Naive B cell (primary cell): ENCODE data around the gene HLTF. TPM values are rescaled to one million over a fixed set of nuclear protein-coding genes. Genes with fewer than 3 reads are reported as not detected.
A peak's percentile ranks its signal among the peaks of the same experiment; 100 is the strongest.
"Not testable (repeated sequence)": the region's sequence is repeated elsewhere in the genome, so short reads cannot be mapped to it uniquely, and the experiment has no call there.

Source experiments
- ATAC-seq, 2 donors: fragments of 150-1000 bp; cut with Tn5 transposase; 2 replicates each; pipeline ENCODE4 v1.10.0; 2021; ENCODE audit warnings: low read depth in 2 of 2, mild to moderate bottlenecking in 2 of 2, moderate library complexity in 2 of 2
- DNase-seq: peaks from one replicate; pipeline ENCODE4 v3.0.0; 2022
- H3K27ac Mint-ChIP-seq, 6 donors: one replicate each; pipeline ENCODE4 v1.8.0; 2020 to 2022; ENCODE audit warnings: mild to moderate bottlenecking in 6 of 6, mixed read lengths in 6 of 6, moderate library complexity in 5 of 6, inconsistent platforms in 2 of 6
- H3K27me3 Mint-ChIP-seq, 3 donors: one replicate each; pipeline ENCODE4 v1.8.0; 2021 to 2022; ENCODE audit warnings: mixed read lengths in 3 of 3, mild to moderate bottlenecking in 1 of 3
- H3K36me3 Mint-ChIP-seq, 2 donors: one replicate each; pipeline ENCODE4 v1.8.0; 2020 to 2022; ENCODE audit warnings: mixed read lengths in 2 of 2, inconsistent platforms in 1 of 2, mild to moderate bottlenecking in 1 of 2
- H3K4me1 Mint-ChIP-seq, 3 donors: one replicate each; pipeline ENCODE4 v1.8.0; 2020 to 2022; ENCODE audit warnings: mixed read lengths in 3 of 3, inconsistent platforms in 1 of 3, mild to moderate bottlenecking in 1 of 3, moderate library complexity in 1 of 3
- H3K4me3 Mint-ChIP-seq, 8 donors: one replicate each; pipeline ENCODE4 v1.8.0; 2020 to 2022; ENCODE audit warnings: mild to moderate bottlenecking in 8 of 8, mixed read lengths in 8 of 8, moderate library complexity in 8 of 8, inconsistent platforms in 2 of 8
- H3K9me3 Mint-ChIP-seq, 7 donors: one replicate each; pipeline ENCODE4 v1.8.0; 2020 to 2022; ENCODE audit warnings: mixed read lengths in 7 of 7, mild to moderate bottlenecking in 5 of 7, inconsistent platforms in 2 of 7, moderate library complexity in 1 of 7
- polyA plus RNA-seq, 6 donors: library from polyadenylated mRNA; unstranded; fragments of 300-500 nt; fragmentation: Illumina TruSeq; gene quantifications; one replicate each; pipeline ENCODE4 v1.2.3, GENCODE V29; 2021; ENCODE audit warnings: low read depth in 6 of 6

HLTF gene
- polyA plus RNA-seq, 6 donors from 2014 or later, result 13.6 to 26.1 (median 21.6) TPM

- Mint-ChIP-seq H3K27me3 (no peaks in the 10 kb centered on the region), H3K4me3 (no peak overlapping the region), H3K36me3 (no peaks in the 10 kb centered on the region), H3K9me3 (peaks cover 0 to 8% (median 2%) of the 10 kb centered on the region in 7 donors), H3K4me1 (no peaks in the 10 kb centered on the region), H3K27ac (peak overlapping the region in 1 of 6 donors; percentile 44)
- no peak for DNase-seq
- no peak for ATAC-seq
Observed at GRCh38 chr3:149114458-149114857, 28.1 kb upstream of the HLTF start.

- Mint-ChIP-seq H3K4me1 (no peaks in the 10 kb centered on the region), H3K9me3 (peaks cover 0 to 20% (median 10%) of the 10 kb centered on the region in 7 donors), H3K27ac (no peak overlapping the region), H3K36me3 (peaks cover 7% of the 10 kb centered on the region in 2 donors), H3K27me3 (peaks cover 0 to 7% (median 5%) of the 10 kb centered on the region in 3 donors), H3K4me3 (no peak overlapping the region)
- ATAC-seq, result no peak
- no peak for DNase-seq
Observed at GRCh38 chr3:149104484-149104883, 18.2 kb upstream of the HLTF start.

- ATAC-seq (no peak), DNase-seq (no peak)
- Mint-ChIP-seq H3K4me3 (no peak overlapping the region), H3K27me3 (peaks cover 0 to 5% (median 0%) of the 10 kb centered on the region in 3 donors), H3K4me1 (peaks cover 0 to 4% (median 3%) of the 10 kb centered on the region in 3 donors), H3K27ac (peak overlapping the region in 1 of 6 donors; percentile 3), H3K36me3 (peaks cover 7% of the 10 kb centered on the region in 2 donors), H3K9me3 (peaks cover 0 to 15% (median 8%) of the 10 kb centered on the region in 7 donors)
Observed at GRCh38 chr3:149101641-149102040, 15.3 kb upstream of the HLTF start.

GRCh38 chr3:149101154-149101553 is 14.8 kb upstream of the HLTF start:
- Mint-ChIP-seq H3K4me3 (no peak overlapping the region), H3K4me1 (peaks cover 3 to 7% (median 6%) of the 10 kb centered on the region in 3 donors), H3K27me3 (peaks cover 0 to 5% (median 0%) of the 10 kb centered on the region in 3 donors), H3K36me3 (peaks cover 4 to 7% of the 10 kb centered on the region in 2 donors), H3K9me3 (peaks cover 0 to 10% (median 8%) of the 10 kb centered on the region in 7 donors), H3K27ac (no peak overlapping the region)
- ATAC-seq (no peak), DNase-seq (no peak)

- not testable (repeated sequence) for H3K4me3 Mint-ChIP-seq, DNase-seq, H3K27me3 Mint-ChIP-seq, ATAC-seq, H3K27ac Mint-ChIP-seq, H3K36me3 Mint-ChIP-seq, H3K9me3 Mint-ChIP-seq
- H3K4me1 Mint-ChIP-seq, result peaks cover 13 to 18% (median 14%) of the 10 kb centered on the region in 3 donors
Observed at GRCh38 chr3:149097987-149098386, 11.7 kb upstream of the HLTF start.

- peak; percentile 76 to 88 for ATAC-seq
- Mint-ChIP-seq H3K4me3 (peak overlapping the region in 2 of 8 donors; percentile 54 to 59), H3K36me3 (no peaks in the 10 kb centered on the region), H3K4me1 (peaks cover 13 to 22% (median 14%) of the 10 kb centered on the region in 3 donors), H3K9me3 (no peaks in the 10 kb centered on the region), H3K27me3 (no peaks in the 10 kb centered on the region), H3K27ac (peak overlapping the region in 3 of 6 donors; percentile 8 to 42 (median 17))
- DNase-seq, result peak; percentile 14
Observed at GRCh38 chr3:149095487-149095886, 9.2 kb upstream of the HLTF start.

GRCh38 chr3:149091983-149092382 is 5.7 kb upstream of the HLTF start:
- Mint-ChIP-seq H3K9me3 (no peaks in the 10 kb centered on the region), H3K4me1 (peaks cover 10 to 29% (median 14%) of the 10 kb centered on the region in 3 donors), H3K27me3 (no peaks in the 10 kb centered on the region), H3K4me3 (no peak overlapping the region), H3K36me3 (no peaks in the 10 kb centered on the region), H3K27ac (no peak overlapping the region)
- ATAC-seq, result no peak
- no peak for DNase-seq

GRCh38 chr3:149090907-149091306 is 4.6 kb upstream of the HLTF start:
- Mint-ChIP-seq H3K9me3 (no peaks in the 10 kb centered on the region), H3K4me1 (peaks cover 6 to 22% (median 17%) of the 10 kb centered on the region in 3 donors), H3K27ac (no peak overlapping the region), H3K27me3 (no peaks in the 10 kb centered on the region), H3K36me3 (no peaks in the 10 kb centered on the region), H3K4me3 (no peak overlapping the region)
- ATAC-seq (no peak), DNase-seq (no peak)

- Mint-ChIP-seq H3K9me3 (no peaks in the 10 kb centered on the region), H3K36me3 (no peaks in the 10 kb centered on the region), H3K4me1 (peaks cover 7 to 22% (median 17%) of the 10 kb centered on the region in 3 donors), H3K4me3 (no peak overlapping the region), H3K27me3 (no peaks in the 10 kb centered on the region), H3K27ac (no peak overlapping the region)
- ATAC-seq (no peak), DNase-seq (no peak)
Observed at GRCh38 chr3:149090461-149090860, 4.1 kb upstream of the HLTF start.

- Mint-ChIP-seq H3K36me3 (no peaks in the 10 kb centered on the region), H3K27me3 (no peaks in the 10 kb centered on the region), H3K27ac (peak overlapping the region in 1 of 6 donors; percentile 3), H3K9me3 (no peaks in the 10 kb centered on the region), H3K4me1 (peaks cover 12 to 28% (median 20%) of the 10 kb centered on the region in 3 donors), H3K4me3 (peak overlapping the region in 2 of 8 donors; percentile 3 to 60)
- no peak for DNase-seq
- ATAC-seq, result no peak
Observed at GRCh38 chr3:149089395-149089794, 3.1 kb upstream of the HLTF start.

GRCh38 chr3:149087208-149087607 is 875 bp upstream of the HLTF start:
- ATAC-seq (no peak), DNase-seq (no peak)
- Mint-ChIP-seq H3K4me1 (peaks cover 12 to 31% (median 20%) of the 10 kb centered on the region in 3 donors), H3K36me3 (no peaks in the 10 kb centered on the region), H3K9me3 (no peaks in the 10 kb centered on the region), H3K27me3 (no peaks in the 10 kb centered on the region), H3K27ac (no peak overlapping the region), H3K4me3 (peak overlapping the region in 5 of 8 donors; percentile 88 to 99 (median 94))

GRCh38 chr3:149085828-149086231 is 503 bp downstream of the HLTF start:
- peak; percentile 15 for DNase-seq
- peak overlapping the region in 5 of 6 donors; percentile 21 to 93 (median 82) for H3K27ac Mint-ChIP-seq

GRCh38 chr3:149081772-149082171 is 4.6 kb downstream of the HLTF start:
- peak overlapping the region in 1 of 8 donors; percentile 33 for H3K4me3 Mint-ChIP-seq
- no peaks in the 10 kb centered on the region for H3K9me3 Mint-ChIP-seq
- H3K27me3 Mint-ChIP-seq, result no peaks in the 10 kb centered on the region
- DNase-seq, result no peak
- no peak for ATAC-seq
- H3K27ac Mint-ChIP-seq, result no peak overlapping the region
- no peaks in the 10 kb centered on the region for H3K36me3 Mint-ChIP-seq
- H3K4me1 Mint-ChIP-seq, result peaks cover 19 to 23% (median 22%) of the 10 kb centered on the region in 3 donors

More at GRCh38 chr3:149085828-149086231, 503 bp downstream of the HLTF start:
- H3K4me3 Mint-ChIP-seq, result peak overlapping the region; percentile 88 to 100 (median 98)
- H3K4me1 Mint-ChIP-seq, result peaks cover 12 to 33% (median 20%) of the 10 kb centered on the region in 3 donors
- H3K9me3 Mint-ChIP-seq, result no peaks in the 10 kb centered on the region
- peak; percentile 32 to 35 for ATAC-seq
- H3K27me3 Mint-ChIP-seq, result no peaks in the 10 kb centered on the region
- no peaks in the 10 kb centered on the region for H3K36me3 Mint-ChIP-seq

GRCh38 chr3:149080699-149081091 is 5.6 kb downstream of the HLTF start:
- DNase-seq (no peak), ATAC-seq (no peak)
- H3K9me3 Mint-ChIP-seq, result no peaks in the 10 kb centered on the region
- H3K27me3 Mint-ChIP-seq, result no peaks in the 10 kb centered on the region
- H3K4me3 Mint-ChIP-seq, result no peak overlapping the region
- H3K36me3 Mint-ChIP-seq, result no peaks in the 10 kb centered on the region
- H3K27ac Mint-ChIP-seq, result no peak overlapping the region
- H3K4me1 Mint-ChIP-seq, result peaks cover 14 to 18% (median 16%) of the 10 kb centered on the region in 3 donors
